Measurements from ENCODE around the gene CLSTN1.
"Not testable (repeated sequence)": the region's sequence is repeated elsewhere in the genome, so short reads cannot be mapped to it uniquely, and the experiment has no call there.

- TF ChIP-seq SP1 (IDR thresholded peaks at IDR 0.05; ENCODE audit: low read depth, low read length); POLR2A (IDR thresholded peaks at IDR 0.05; ENCODE audit: control extremely low read depth in 1 of 2, low read depth in 2 of 2, low read length in 2 of 2); BRCA1 (IDR thresholded peaks at IDR 0.05; ENCODE audit: low read depth, low read length); CTCF (IDR thresholded peaks at IDR 0.05; ENCODE audit: control extremely low read depth in 1 of 3, insufficient read depth in 1 of 3, low read depth in 1 of 3, low read length in 3 of 3); RAD21 (IDR thresholded peaks at IDR 0.05 in 1 of 2, conservative IDR thresholded peaks at IDR 0.05 in 1 of 2; ENCODE audit: low read depth in 2 of 2, low read length in 2 of 2): not testable (repeated sequence)
These were observed 34.1 kb downstream of the CLSTN1 start for GRCh38 chr1:9789700-9790099.

Data from H1 (cell line).